Measurements from ENCODE around the gene P2RY8.

The P2RY8 gene

DNA sequence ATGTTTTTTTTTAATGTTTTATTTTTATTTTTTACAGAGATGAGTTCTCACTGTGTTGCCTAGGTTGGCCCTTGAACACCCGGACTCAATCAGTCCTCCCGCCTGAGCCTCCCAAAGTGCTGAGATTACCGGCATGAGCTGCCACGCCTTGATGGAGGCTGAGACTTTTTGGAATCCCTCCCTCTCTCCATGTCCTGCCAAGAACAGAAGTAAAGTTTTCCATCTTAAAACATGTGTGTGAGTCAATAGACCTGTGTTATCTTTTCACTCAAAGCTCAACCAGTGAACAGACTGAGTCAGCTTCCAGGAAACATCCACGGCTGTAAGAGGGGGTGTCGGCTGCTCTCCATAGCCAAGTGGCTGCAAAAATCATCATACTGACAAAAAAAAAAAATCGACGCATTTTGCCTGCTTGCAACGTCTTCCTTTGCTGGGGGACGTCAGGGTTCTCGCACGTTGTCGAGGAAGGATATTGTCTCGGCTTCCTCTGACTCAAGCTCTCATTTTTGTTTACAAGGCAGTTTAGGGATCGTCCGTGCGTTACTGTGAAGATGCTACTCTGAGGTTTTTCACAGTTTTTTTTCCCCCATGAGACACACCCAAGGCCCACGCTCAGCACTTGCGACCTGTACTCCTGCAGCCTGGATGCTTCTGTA lies 74.3 kb downstream of the P2RY8 start:
- no peaks in the 10 kb centered on the region for H3K27me3 ChIP-seq (replicated peaks; ENCODE audit: insufficient read depth, low read length)
- TF ChIP-seq EZH2 (optimal IDR thresholded peaks at IDR 0.05; ENCODE audit: low read depth, low read length) (no peak), CTCF (IDR thresholded peaks at IDR 0.05; ENCODE audit: low read length) (no peak), EZH2phosphoT487 (IDR thresholded peaks at IDR 0.05; ENCODE audit: low read length) (no peak)
- no peaks in the 10 kb centered on the region for H4K20me1 ChIP-seq (ENCODE audit: insufficient read depth, low read length)
- no peak overlapping the region for H3K4me2 ChIP-seq (ENCODE audit: low read depth, low read length)
- H3K4me1 ChIP-seq (ENCODE audit: low read length), result peaks cover 9% of the 10 kb centered on the region
- no peak overlapping the region for H3K9ac ChIP-seq (ENCODE audit: low read length)
- H3K27ac ChIP-seq (ENCODE audit: low read length), result no peak overlapping the region
- no peaks in the 10 kb centered on the region for H3K9me3 ChIP-seq (replicated peaks; ENCODE audit: insufficient read depth, low read length)
- no peak overlapping the region for H2AFZ ChIP-seq (ENCODE audit: low read length)
- DNase-seq, result no peak
- no peaks in the 10 kb centered on the region for H3K9me2 ChIP-seq (replicated peaks; ENCODE audit: insufficient read depth, low read length)
- H3K4me3 ChIP-seq (ENCODE audit: low read length), result no peak overlapping the region
- peaks cover 8% of the 10 kb centered on the region for H3F3A ChIP-seq (ENCODE audit: insufficient read depth, low read length)
- peaks cover 7% of the 10 kb centered on the region for H3K36me3 ChIP-seq (replicated peaks; ENCODE audit: insufficient read depth, low read length)
- H3K79me2 ChIP-seq (ENCODE audit: low read length), result peaks cover 26% of the 10 kb centered on the region

- Histone ChIP-seq H2AFZ (ENCODE audit: low read length) (no peak overlapping the region), H3F3A (ENCODE audit: insufficient read depth, low read length) (peaks cover 3% of the 10 kb centered on the region; the same call in 1 of the 2 replicates), H3K4me2 (ENCODE audit: low read depth, low read length) (no peak overlapping the region), H3K9me3 (replicated peaks; ENCODE audit: insufficient read depth, low read length) (no peaks in the 10 kb centered on the region), H3K4me3 (ENCODE audit: low read length) (no peak overlapping the region), H3K9ac (ENCODE audit: low read length) (no peak overlapping the region), H3K27me3 (replicated peaks; ENCODE audit: insufficient read depth, low read length) (no peaks in the 10 kb centered on the region), H4K20me1 (ENCODE audit: insufficient read depth, low read length) (no peaks in the 10 kb centered on the region), H3K4me1 (ENCODE audit: low read length) (0 out of 2 replicates have a peak, but pooled peaks cover 11% of the 10 kb centered on the region), H3K79me2 (ENCODE audit: low read length) (peaks cover 26% of the 10 kb centered on the region), H3K9me2 (replicated peaks; ENCODE audit: insufficient read depth, low read length) (no peaks in the 10 kb centered on the region), H3K27ac (ENCODE audit: low read length) (no peak overlapping the region), H3K36me3 (replicated peaks; ENCODE audit: insufficient read depth, low read length) (peaks cover 7% of the 10 kb centered on the region)
- TF ChIP-seq EZH2 (optimal IDR thresholded peaks at IDR 0.05; ENCODE audit: low read depth, low read length) (no peak), CTCF (IDR thresholded peaks at IDR 0.05; ENCODE audit: low read length) (no peak), EZH2phosphoT487 (IDR thresholded peaks at IDR 0.05; ENCODE audit: low read length) (no peak)
- DNase-seq, result no peak
Observed at GRCh38 chrX:1462110-1462509, 74.9 kb downstream of the P2RY8 start.

DNA sequence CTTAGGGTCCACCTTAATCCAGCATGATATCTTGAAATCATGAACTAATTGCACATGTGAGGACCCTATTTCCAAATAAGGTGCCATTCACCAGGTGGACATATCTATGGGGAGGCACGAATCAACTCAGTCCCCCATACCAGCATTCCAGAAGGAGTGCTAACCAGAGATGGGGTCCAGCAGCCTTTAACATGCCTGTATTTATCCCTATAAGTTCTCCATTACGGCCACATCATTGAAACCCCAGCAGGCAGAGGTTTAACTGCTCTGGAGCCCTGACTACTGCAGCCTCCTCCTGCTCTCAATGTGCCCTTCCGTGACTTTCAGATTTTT lies 81.1 kb downstream of the P2RY8 start:
- Histone ChIP-seq H3K9me2 (replicated peaks; ENCODE audit: insufficient read depth, low read length) (no peaks in the 10 kb centered on the region), H3K27ac (ENCODE audit: low read length) (no peak overlapping the region), H3K79me2 (ENCODE audit: low read length) (peaks cover 17% of the 10 kb centered on the region), H3K36me3 (replicated peaks; ENCODE audit: insufficient read depth, low read length) (no peaks in the 10 kb centered on the region), H3F3A (ENCODE audit: insufficient read depth, low read length) (no peaks in the 10 kb centered on the region), H2AFZ (ENCODE audit: low read length) (no peak overlapping the region), H3K4me3 (ENCODE audit: low read length) (no peak overlapping the region), H3K27me3 (replicated peaks; ENCODE audit: insufficient read depth, low read length) (no peaks in the 10 kb centered on the region), H3K4me2 (ENCODE audit: low read depth, low read length) (no peak overlapping the region), H3K4me1 (ENCODE audit: low read length) (0 out of 2 replicates have a peak, but pooled peaks cover 9% of the 10 kb centered on the region), H3K9ac (ENCODE audit: low read length) (no peak overlapping the region), H3K9me3 (replicated peaks; ENCODE audit: insufficient read depth, low read length) (no peaks in the 10 kb centered on the region), H4K20me1 (ENCODE audit: insufficient read depth, low read length) (no peaks in the 10 kb centered on the region)
- DNase-seq, result no peak
- TF ChIP-seq CTCF (IDR thresholded peaks at IDR 0.05; ENCODE audit: low read length), result no peak

All from MM.1S (cell line).